H1 (cell line): ENCODE data around the gene ADCY5. TPM values are rescaled to one million over a fixed set of nuclear protein-coding genes. Genes with fewer than 3 reads are reported as not detected.

Experiments
- CTCF ChIA-PET: fragments of 300-600 bp; sonication (Branson Sonifier 250); formaldehyde crosslinking; loops from one replicate; lab custom pipeline; 2021; ENCODE audit not compliant: partially characterized antibody; lab: Charles Lee
- POLR2A ChIA-PET: fragments of 300-600 bp; sonication (Branson Sonifier 250); formaldehyde crosslinking; loops from one replicate; lab custom pipeline; 2021; ENCODE audit warnings: inconsistent platforms; ENCODE audit not compliant: partially characterized antibody; lab: Charles Lee
- DNase-seq, 2 experiments: peaks; one replicate each; pipeline versions ENCODE4 v3.0.0 to v3.0.0-alpha.2; 2010 to 2022; ENCODE audit warnings: low spot score in 2 of 2, low read depth in 1 of 2, mixed read lengths in 1 of 2
- FAIRE-seq: peaks from 2 replicates; lab custom pipeline; 2011; peaks lifted over from hg19 to GRCh38; lab: Jason Lieb, UNC
- H2AFZ ChIP-seq: 2 replicates; pipeline ENCODE4 v1.8.1; 2012; ENCODE audit warnings: low read length, inconsistent platforms
- H2AK5ac ChIP-seq: 2 replicates; pipeline ENCODE4 v1.6.1; 2013; ENCODE audit warnings: low read depth, low read length
- H2BK120ac ChIP-seq: replicated peaks from 2 replicates; pipeline ENCODE3; 2013; ENCODE audit warnings: low read depth, low read length, inconsistent platforms
- H2BK12ac ChIP-seq: 2 replicates; pipeline ENCODE4 v1.6.1; 2013; ENCODE audit warnings: low read depth, low read length
- H2BK15ac ChIP-seq: 2 replicates; pipeline ENCODE4 v1.6.1; 2013; ENCODE audit warnings: low read length
- H2BK20ac ChIP-seq: 2 replicates; pipeline ENCODE4 v1.6.1; 2013; ENCODE audit warnings: low read length
- H2BK5ac ChIP-seq: 2 replicates; pipeline ENCODE4 v1.6.1; 2013; ENCODE audit warnings: low read depth, low read length
- H3K14ac ChIP-seq: 2 replicates; pipeline ENCODE4 v1.6.1; 2013; ENCODE audit warnings: inconsistent platforms; ENCODE audit not compliant: insufficient read length
- H3K18ac ChIP-seq: 2 replicates; pipeline ENCODE4 v1.6.1; 2013; ENCODE audit warnings: low read length; ENCODE audit errors: extremely low read depth
- H3K23ac ChIP-seq: 2 replicates; pipeline ENCODE4 v1.6.1; 2013; ENCODE audit warnings: inconsistent platforms; ENCODE audit not compliant: insufficient read length
- H3K23me2 ChIP-seq: 2 replicates; pipeline ENCODE4 v1.6.1; 2013; ENCODE audit warnings: low read depth, low read length
- H3K27ac ChIP-seq: 2 replicates; pipeline ENCODE4 v1.6.1; 2011; ENCODE audit warnings: low read depth, low read length, inconsistent platforms
- H3K27me3 ChIP-seq, 4 experiments: replicated peaks in 1 of 4; 1 replicate in 1 of 4; 2 replicates in 3 of 4; pipeline versions ENCODE4 v1.6.1 to v1.8.1; 2011 to 2013; ENCODE audit warnings: low read length in 3 of 4, mild to moderate bottlenecking in 3 of 4, inconsistent platforms in 2 of 4, mixed read lengths in 2 of 4, moderate library complexity in 1 of 4; ENCODE audit not compliant: control insufficient read depth in 3 of 4, insufficient read depth in 3 of 4; ENCODE audit errors: extremely low read depth in 1 of 4
- H3K36me3 ChIP-seq, 4 experiments: 2 replicates each; pipeline versions ENCODE4 v1.6.1 to v1.8.1; 2011 to 2013; ENCODE audit warnings: mild to moderate bottlenecking in 4 of 4, low read length in 3 of 4, moderate library complexity in 2 of 4, control low read depth in 1 of 4, inconsistent platforms in 1 of 4; ENCODE audit not compliant: insufficient read depth in 4 of 4, control insufficient read depth in 2 of 4
- H3K4ac ChIP-seq: replicated peaks from 2 replicates; pipeline ENCODE3; 2013; ENCODE audit warnings: low read length, low read depth, mixed read lengths, inconsistent platforms; ENCODE audit not compliant: insufficient read length
- H3K4me1 ChIP-seq, 4 experiments: replicated peaks in 1 of 4; 1 replicate in 1 of 4; 2 replicates in 3 of 4; pipeline versions ENCODE4 v1.6.1 to v1.8.1; 2011 to 2013; ENCODE audit warnings: low read length in 3 of 4, inconsistent platforms in 2 of 4, mixed read lengths in 1 of 4; ENCODE audit not compliant: insufficient read depth in 4 of 4, control insufficient read depth in 3 of 4
- H3K4me2 ChIP-seq, 2 experiments: 2 replicates each; pipeline versions ENCODE4 v1.6.1 to v1.8.1; 2011 to 2013; ENCODE audit warnings: low read depth in 2 of 2, low read length in 2 of 2, control low read depth in 1 of 2, inconsistent platforms in 1 of 2, mild to moderate bottlenecking in 1 of 2; ENCODE audit not compliant: insufficient read depth in 1 of 2
- H3K4me3 ChIP-seq, 4 experiments: fragments of 200-600, 300-600 bp in 1 of 4; sonication (generic), shearing (Covaris generic), sonication (Bioruptor Twin) in 1 of 4; 2 replicates each; pipeline versions ENCODE4 v1.5.1 to v1.8.1; 2011 to 2016; ENCODE audit warnings: low read length in 4 of 4, low read depth in 3 of 4, control low read depth in 2 of 4, inconsistent platforms in 2 of 4, mild to moderate bottlenecking in 2 of 4, mixed read lengths in 1 of 4, moderate library complexity in 1 of 4; ENCODE audit not compliant: insufficient read depth in 2 of 4; ENCODE audit errors: extremely low read depth in 1 of 4
- H3K56ac ChIP-seq: replicated peaks from 2 replicates; pipeline ENCODE3; 2013; ENCODE audit warnings: low read depth, mild to moderate bottlenecking, mixed read lengths, low read length, inconsistent platforms; ENCODE audit not compliant: insufficient read length
- H3K79me1 ChIP-seq: 2 replicates; pipeline ENCODE4 v1.6.1; 2013; ENCODE audit warnings: low read depth, low read length, control low read depth
- H3K79me2 ChIP-seq, 2 experiments: 2 replicates each; pipeline versions ENCODE4 v1.6.1 to v1.8.1; 2012 to 2013; ENCODE audit warnings: low read length in 2 of 2, mild to moderate bottlenecking in 2 of 2, inconsistent platforms in 1 of 2; ENCODE audit not compliant: insufficient read depth in 2 of 2, control insufficient read depth in 1 of 2
- H3K9ac ChIP-seq, 4 experiments: replicated peaks in 1 of 4; 1 replicate in 1 of 4; 2 replicates in 3 of 4; pipeline versions ENCODE4 v1.6.1 to v1.8.1; 2011 to 2013; ENCODE audit warnings: low read depth in 3 of 4, low read length in 3 of 4, control low read depth in 2 of 4, mild to moderate bottlenecking in 2 of 4, moderate library complexity in 2 of 4, inconsistent platforms in 1 of 4; ENCODE audit errors: extremely low read depth in 1 of 4
- H3K9me3 ChIP-seq, 2 experiments: 2 replicates each; pipeline versions ENCODE4 v1.6.1 to v1.8.1; 2012 to 2013; ENCODE audit warnings: mild to moderate bottlenecking in 2 of 2, moderate library complexity in 2 of 2, control low read depth in 1 of 2, inconsistent platforms in 1 of 2, low read depth in 1 of 2, low read length in 1 of 2, mixed read lengths in 1 of 2; ENCODE audit not compliant: insufficient read depth in 2 of 2
- H4K20me1 ChIP-seq, 2 experiments: replicated peaks in 1 of 2; 2 replicates each; pipeline versions ENCODE3 to v1.8.1; 2011 to 2013; ENCODE audit warnings: inconsistent platforms in 2 of 2, low read length in 2 of 2, mild to moderate bottlenecking in 1 of 2; ENCODE audit not compliant: insufficient read depth in 2 of 2, control insufficient read depth in 1 of 2
- H4K5ac ChIP-seq: 2 replicates; pipeline ENCODE4 v1.6.1; 2013; ENCODE audit warnings: low read length, low read depth, mixed read lengths, inconsistent platforms; ENCODE audit not compliant: insufficient read length
- H4K8ac ChIP-seq: 2 replicates; pipeline ENCODE4 v1.8.0; 2013; ENCODE audit warnings: mild to moderate bottlenecking, moderate library complexity, low read length, inconsistent platforms; ENCODE audit not compliant: insufficient read depth; ENCODE audit errors: extremely low read depth
- H4K91ac ChIP-seq: replicated peaks from 2 replicates; pipeline ENCODE3; 2013; ENCODE audit warnings: low read length, mixed read lengths, inconsistent platforms; ENCODE audit not compliant: insufficient read length
- GABPA ChIP-seq: IDR thresholded peaks from 2 replicates; pipeline ENCODE4 v1.6.1; 2011; ENCODE audit warnings: mild to moderate bottlenecking, low read length, moderate library complexity, borderline replicate concordance; ENCODE audit not compliant: insufficient read depth
- KDM5A ChIP-seq: fragments of 200-600 bp; IDR thresholded peaks from 2 replicates; pipeline ENCODE4 v1.7.1; 2012; ENCODE audit warnings: mild to moderate bottlenecking, low read length, inconsistent platforms, mixed read lengths
- MAFK ChIP-seq: IDR thresholded peaks from 2 replicates; pipeline ENCODE4 v1.6.1; 2012; ENCODE audit warnings: low read depth, mild to moderate bottlenecking, improper control_type of control experiment, low read length
- SRF ChIP-seq: IDR thresholded peaks from 2 replicates; pipeline ENCODE4 v1.6.1; 2011; ENCODE audit warnings: mild to moderate bottlenecking, low read depth, low read length, moderate library complexity
- YY1 ChIP-seq: IDR thresholded peaks from 2 replicates; pipeline ENCODE4 v1.6.1; 2011; ENCODE audit warnings: low read depth, mild to moderate bottlenecking, low read length
- WGBS, 2 experiments: shearing (Covaris generic) in 1 of 2; methylation state at CpG; one replicate each; pipeline versions ENCODE4 v1.1.6 to v1.1.7; 2013 to 2015; ENCODE audit warnings: low lambda C conversion rate in 2 of 2, mixed read lengths in 2 of 2, inconsistent platforms in 1 of 2, low coverage in 1 of 2, missing lambda C conversion rate in 1 of 2; ENCODE audit not compliant: insufficient replicate concordance in 2 of 2, insufficient coverage in 1 of 2, insufficient read length in 1 of 2; ENCODE audit errors: extremely low coverage in 1 of 2, missing lambda C conversion rate in 1 of 2; 5-methylcytosine and 5-hydroxymethylcytosine counted together
- polyA plus RNA-seq, 7 experiments: library from polyadenylated mRNA; depleted of rRNA in 3 of 7; stranded (reverse) in 5 of 7; unstranded in 2 of 7; fragments of >200 nt in 5 of 7; fragments of 200-250 nt in 2 of 7; gene quantifications; 1 replicate in 5 of 7; 2 replicates in 1 of 7; 4 replicates in 1 of 7; pipeline versions ENCODE4 v1.2.1 to v1.2.3, GENCODE V29; 2011 to 2013; ENCODE audit warnings: missing spikeins in 2 of 7, mixed read lengths in 2 of 7
- total RNA-seq: library from RNA; stranded (reverse); fragmentation: NEBNext Ultra II Directional; extraction: Animal tissue kit (Norgen Biotek cat#: 25700); gene quantifications from 2 replicates; pipeline ENCODE4 v1.2.1, GENCODE V29; 2021
- TF ChIP-seq, protein P1 (sequence below), 3 experiments: IDR thresholded peaks; 1 replicate in 2 of 3; 2 replicates in 1 of 3; pipeline versions ENCODE4 v1.5.1 to v1.6.1; 2011; ENCODE audit warnings: low read length in 3 of 3, mild to moderate bottlenecking in 3 of 3, inconsistent platforms in 2 of 3, low read depth in 1 of 3, moderate library complexity in 1 of 3; ENCODE audit not compliant: insufficient read depth in 1 of 3; ENCODE audit errors: control extremely low read depth in 1 of 3

ADCY5 gene
- total and polyA plus RNA-seq, 2 of the 8 experiments (the other 6 are each of a cell fraction or from before 2014, with no cell fraction given) = 18.9 to 40.8 TPM

DNA sequence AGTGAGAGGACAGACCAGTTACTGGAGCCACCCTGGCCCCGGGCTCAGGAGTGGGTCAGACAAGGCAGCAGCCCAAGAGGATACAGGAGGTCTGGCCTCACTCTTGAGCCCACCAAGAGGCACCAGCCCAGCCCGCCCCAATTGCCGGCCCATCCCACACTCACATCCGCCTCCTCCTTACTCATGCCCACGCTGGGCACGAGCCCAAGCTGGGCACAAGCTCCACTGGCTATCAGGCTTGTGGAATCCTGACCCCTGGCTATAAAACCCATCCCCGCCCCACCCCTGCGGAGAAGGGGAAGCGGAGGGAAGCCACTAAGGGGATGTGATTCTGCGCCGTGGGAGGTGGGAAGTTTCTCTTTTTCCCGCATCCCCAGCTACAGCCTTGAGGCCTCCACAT lies 25.9 kb downstream of the ADCY5 start:
- H3K27me3 ChIP-seq = no peaks in the 10 kb centered on the region
- H3K9me3 ChIP-seq = no peaks in the 10 kb centered on the region
- DNase-seq = no peak
- H2AFZ ChIP-seq = no peak overlapping the region
- no peak overlapping the region for H4K5ac ChIP-seq
- H3K79me1 ChIP-seq = no peaks in the 10 kb centered on the region
- H2BK12ac ChIP-seq = no peak overlapping the region
- no peak for TF ChIP-seq SRF
- no peak for TF ChIP-seq GABPA
- no peak for TF ChIP-seq MAFK
- TF ChIP-seq, protein P1, sequence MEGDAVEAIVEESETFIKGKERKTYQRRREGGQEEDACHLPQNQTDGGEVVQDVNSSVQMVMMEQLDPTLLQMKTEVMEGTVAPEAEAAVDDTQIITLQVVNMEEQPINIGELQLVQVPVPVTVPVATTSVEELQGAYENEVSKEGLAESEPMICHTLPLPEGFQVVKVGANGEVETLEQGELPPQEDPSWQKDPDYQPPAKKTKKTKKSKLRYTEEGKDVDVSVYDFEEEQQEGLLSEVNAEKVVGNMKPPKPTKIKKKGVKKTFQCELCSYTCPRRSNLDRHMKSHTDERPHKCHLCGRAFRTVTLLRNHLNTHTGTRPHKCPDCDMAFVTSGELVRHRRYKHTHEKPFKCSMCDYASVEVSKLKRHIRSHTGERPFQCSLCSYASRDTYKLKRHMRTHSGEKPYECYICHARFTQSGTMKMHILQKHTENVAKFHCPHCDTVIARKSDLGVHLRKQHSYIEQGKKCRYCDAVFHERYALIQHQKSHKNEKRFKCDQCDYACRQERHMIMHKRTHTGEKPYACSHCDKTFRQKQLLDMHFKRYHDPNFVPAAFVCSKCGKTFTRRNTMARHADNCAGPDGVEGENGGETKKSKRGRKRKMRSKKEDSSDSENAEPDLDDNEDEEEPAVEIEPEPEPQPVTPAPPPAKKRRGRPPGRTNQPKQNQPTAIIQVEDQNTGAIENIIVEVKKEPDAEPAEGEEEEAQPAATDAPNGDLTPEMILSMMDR (IDR thresholded peaks at IDR 0.05; ENCODE audit: control extremely low read depth in 1 of 3, insufficient read depth in 1 of 3, low read depth in 1 of 3, low read length in 3 of 3) = no peak
- TF ChIP-seq YY1 = no peak
- TF ChIP-seq KDM5A = no peak
- TF ChIP-seq, all 59 proteins: peak for 0
- Histone ChIP-seq H2BK120ac (no peak overlapping the region), H3K4me2 (no peak overlapping the region), H3K27ac (no peak overlapping the region), H3K56ac (no peak overlapping the region), H3K4ac (no peak overlapping the region), H2BK5ac (no peak overlapping the region), H3K79me2 (no peaks in the 10 kb centered on the region), H3K36me3 (no peaks in the 10 kb centered on the region), H3K9ac (no peak overlapping the region), H3K18ac (no peak overlapping the region), H2AK5ac (no peak overlapping the region), H3K4me1 (no peaks in the 10 kb centered on the region; a peak in 2 of 7 replicates), H4K91ac (no peak overlapping the region), H4K20me1 (no peaks in the 10 kb centered on the region), H3K23ac (no peak overlapping the region), H3K23me2 (no peaks in the 10 kb centered on the region), H2BK15ac (no peak overlapping the region), H3K4me3 (no peak overlapping the region), H2BK20ac (no peak overlapping the region), H3K14ac (no peak overlapping the region), H4K8ac (no peak overlapping the region)
- FAIRE-seq = no peak
- ChIA-PET CTCF (interaction anchor here (0.6 to 2.5 kb wide), 25 partner anchors 8 to 431 kb away, joined by 3 to 16 read pairs (median 5); no protein-coding TSS in a partner anchor), POLR2A (interaction anchor here (0.9 to 1.5 kb wide), 2 partner anchors 11 to 27 kb away, joined by 3 to 4 read pairs; no protein-coding TSS in a partner anchor)
- 87% methylated on average over 8 of the region's 12 CpGs; no CpG with 5 or more reads in 1 of the 2 experiments for WGBS, 2 experiments
